Measurements from ENCODE around the gene TRUB1.

The TRUB1 gene

GRCh38 chr10:114914560-114914959 lies 23.4 kb upstream of the TRUB1 start:
- Mint-ChIP-seq H3K27me3 (ENCODE audit: low read depth) (peaks cover 2% of the 10 kb centered on the region), H3K4me1 (ENCODE audit: low read depth) (peaks cover 48% of the 10 kb centered on the region), H3K36me3 (ENCODE audit: low read depth) (peaks cover 1% of the 10 kb centered on the region), H3K4me3 (peak overlapping the region; percentile 59), H3K27ac (peak overlapping the region; percentile 84), H3K9me3 (peaks cover 2% of the 10 kb centered on the region)
- DNase-seq (ENCODE audit: low spot score), result no peak

GRCh38 chr10:114915294-114915693 lies 22.7 kb upstream of the TRUB1 start:
- H3K27me3 Mint-ChIP-seq (ENCODE audit: low read depth), result peaks cover 2% of the 10 kb centered on the region
- H3K27ac Mint-ChIP-seq, result peak overlapping the region; percentile 27
- no peak overlapping the region for H3K4me3 Mint-ChIP-seq
- H3K4me1 Mint-ChIP-seq (ENCODE audit: low read depth), result peaks cover 48% of the 10 kb centered on the region
- no peak for DNase-seq (ENCODE audit: low spot score)
- no peaks in the 10 kb centered on the region for H3K9me3 Mint-ChIP-seq
- peaks cover 1% of the 10 kb centered on the region for H3K36me3 Mint-ChIP-seq (ENCODE audit: low read depth)

- H3K36me3 Mint-ChIP-seq (ENCODE audit: low read depth), result peaks cover 1% of the 10 kb centered on the region
- peak overlapping the region; percentile 38 for H3K27ac Mint-ChIP-seq
- DNase-seq (ENCODE audit: low spot score), result no peak
- no peak overlapping the region for H3K4me3 Mint-ChIP-seq
- H3K27me3 Mint-ChIP-seq (ENCODE audit: low read depth), result peaks cover 2% of the 10 kb centered on the region
- H3K4me1 Mint-ChIP-seq (ENCODE audit: low read depth), result peaks cover 39% of the 10 kb centered on the region
- no peaks in the 10 kb centered on the region for H3K9me3 Mint-ChIP-seq
Measured at GRCh38 chr10:114916653-114917052, 21.3 kb upstream of the TRUB1 start.

GRCh38 chr10:114917459-114917858 lies 20.5 kb upstream of the TRUB1 start:
- peaks cover 1% of the 10 kb centered on the region for H3K36me3 Mint-ChIP-seq (ENCODE audit: low read depth)
- H3K4me1 Mint-ChIP-seq (ENCODE audit: low read depth), result peaks cover 32% of the 10 kb centered on the region
- H3K4me3 Mint-ChIP-seq, result no peak overlapping the region
- peaks cover 2% of the 10 kb centered on the region for H3K27me3 Mint-ChIP-seq (ENCODE audit: low read depth)
- no peaks in the 10 kb centered on the region for H3K9me3 Mint-ChIP-seq
- no peak overlapping the region for H3K27ac Mint-ChIP-seq
- no peak for DNase-seq (ENCODE audit: low spot score)

- no peak for DNase-seq (ENCODE audit: low spot score)
- Mint-ChIP-seq H3K27me3 (ENCODE audit: low read depth) (peaks cover 2% of the 10 kb centered on the region), H3K4me3 (no peak overlapping the region), H3K27ac (no peak overlapping the region), H3K9me3 (no peaks in the 10 kb centered on the region), H3K36me3 (ENCODE audit: low read depth) (peaks cover 1% of the 10 kb centered on the region), H3K4me1 (ENCODE audit: low read depth) (peaks cover 31% of the 10 kb centered on the region)
Measured at GRCh38 chr10:114917927-114918672, 19.9 kb upstream of the TRUB1 start.

DNA sequence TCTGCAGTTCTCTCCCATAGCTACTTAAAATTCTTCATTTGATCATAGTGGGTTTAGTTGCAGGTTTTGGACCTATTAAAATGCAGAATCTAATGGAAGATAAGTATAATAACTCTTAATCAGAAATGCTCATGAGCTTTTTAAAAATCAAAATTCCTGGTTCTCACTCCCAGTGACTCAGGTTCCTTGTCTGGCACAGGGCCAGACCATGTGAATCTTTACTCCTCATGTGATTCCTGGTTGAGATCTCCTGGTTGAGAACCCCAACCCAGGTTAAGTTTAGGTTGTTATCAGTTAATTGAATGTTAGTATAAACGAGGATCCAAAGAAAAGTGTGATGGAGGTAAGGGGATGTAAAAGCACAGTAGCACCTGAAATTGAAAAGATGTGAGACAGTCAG lies 17.5 kb upstream of the TRUB1 start:
- H3K4me1 Mint-ChIP-seq (ENCODE audit: low read depth), result peaks cover 15% of the 10 kb centered on the region
- no peak for DNase-seq (ENCODE audit: low spot score)
- H3K9me3 Mint-ChIP-seq, result no peaks in the 10 kb centered on the region
- no peak overlapping the region for H3K4me3 Mint-ChIP-seq
- H3K27me3 Mint-ChIP-seq (ENCODE audit: low read depth), result peaks cover 5% of the 10 kb centered on the region
- peaks cover 4% of the 10 kb centered on the region for H3K36me3 Mint-ChIP-seq (ENCODE audit: low read depth)
- no peak overlapping the region for H3K27ac Mint-ChIP-seq

- no peak for DNase-seq (ENCODE audit: low spot score)
- Mint-ChIP-seq H3K9me3 (no peaks in the 10 kb centered on the region), H3K4me3 (no peak overlapping the region), H3K4me1 (ENCODE audit: low read depth) (peaks cover 21% of the 10 kb centered on the region), H3K36me3 (ENCODE audit: low read depth) (peaks cover 3% of the 10 kb centered on the region), H3K27ac (no peak overlapping the region), H3K27me3 (ENCODE audit: low read depth) (peaks cover 5% of the 10 kb centered on the region)
Measured at GRCh38 chr10:114922003-114922402, 16.0 kb upstream of the TRUB1 start.

DNA sequence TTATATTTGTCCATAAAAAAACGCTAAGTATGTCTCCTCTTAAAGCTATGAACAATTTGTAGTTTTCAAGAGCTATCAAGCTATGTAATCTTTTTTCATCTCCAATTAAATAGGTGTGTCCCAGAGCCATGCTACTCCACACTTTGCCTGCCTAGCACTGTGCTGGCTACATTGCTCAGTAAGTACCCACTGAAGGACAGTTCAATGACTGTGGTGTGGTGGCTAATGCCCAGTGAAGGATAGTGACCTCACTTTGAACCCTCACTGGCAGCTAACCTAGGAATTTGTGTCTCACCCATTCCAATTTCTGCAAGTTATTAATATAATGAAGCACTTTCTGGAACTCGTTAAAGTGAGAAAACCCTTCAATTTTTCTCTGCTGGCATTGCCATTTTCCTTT lies 14.4 kb upstream of the TRUB1 start:
- H3K4me3 Mint-ChIP-seq, result no peak overlapping the region
- no peak for DNase-seq (ENCODE audit: low spot score)
- peaks cover 3% of the 10 kb centered on the region for H3K36me3 Mint-ChIP-seq (ENCODE audit: low read depth)
- peaks cover 5% of the 10 kb centered on the region for H3K27me3 Mint-ChIP-seq (ENCODE audit: low read depth)
- H3K4me1 Mint-ChIP-seq (ENCODE audit: low read depth), result peaks cover 16% of the 10 kb centered on the region
- no peak overlapping the region for H3K27ac Mint-ChIP-seq
- H3K9me3 Mint-ChIP-seq, result no peaks in the 10 kb centered on the region

DNA sequence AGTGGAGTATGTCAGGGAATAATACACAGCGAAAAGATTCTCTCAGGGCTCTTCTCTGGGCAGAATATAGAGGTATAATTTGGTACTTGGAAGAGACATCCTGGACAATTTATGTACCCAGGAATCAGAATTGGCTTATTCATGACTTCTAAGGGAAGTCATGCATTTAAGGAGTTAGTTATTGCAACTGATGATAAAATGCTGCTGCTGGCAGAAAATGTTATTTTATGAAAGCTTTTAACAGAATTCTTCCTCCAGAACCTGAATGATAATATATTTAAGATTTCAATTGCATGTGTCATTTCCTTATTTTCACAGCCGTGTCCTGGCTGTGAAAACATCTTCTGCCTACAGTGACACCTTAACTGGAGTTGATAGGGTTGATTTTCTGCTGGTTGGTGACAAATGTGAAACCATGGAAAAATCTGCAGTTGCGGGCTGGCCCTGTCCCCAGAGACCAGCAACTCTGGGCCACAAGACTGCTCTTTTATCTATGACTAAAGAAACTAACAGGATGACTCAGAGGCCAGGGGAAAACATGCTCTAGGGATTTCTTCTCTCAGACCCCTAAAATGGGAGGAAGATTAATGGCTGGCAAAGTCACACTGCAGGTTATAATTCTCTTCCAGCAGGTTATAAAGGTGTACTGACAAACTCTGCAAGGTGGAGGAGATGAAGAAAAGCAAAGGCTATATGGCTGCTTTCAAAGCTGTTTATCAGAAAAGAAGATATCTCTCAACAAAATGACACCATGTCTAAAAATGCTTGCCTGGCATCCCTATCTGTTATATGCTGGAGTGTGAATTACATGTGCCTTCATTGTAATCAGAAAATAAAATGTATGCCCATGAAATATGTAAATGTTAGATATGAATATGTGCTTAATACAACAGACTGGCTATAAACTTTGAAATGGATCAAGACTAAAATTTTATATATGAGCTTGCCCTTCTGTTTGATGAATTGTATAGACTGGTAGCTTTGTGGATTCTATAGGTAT lies 12.1 kb upstream of the TRUB1 start:
- DNase-seq (ENCODE audit: low spot score), result peak; percentile 74
- H3K4me1 Mint-ChIP-seq (ENCODE audit: low read depth), result peaks cover 12% of the 10 kb centered on the region
- H3K36me3 Mint-ChIP-seq (ENCODE audit: low read depth), result peaks cover 4% of the 10 kb centered on the region
- H3K4me3 Mint-ChIP-seq, result peak overlapping the region; percentile 5
- H3K27me3 Mint-ChIP-seq (ENCODE audit: low read depth), result peaks cover 3% of the 10 kb centered on the region
- H3K9me3 Mint-ChIP-seq, result peaks cover 1% of the 10 kb centered on the region
- peak overlapping the region; percentile 23 for H3K27ac Mint-ChIP-seq

DNA sequence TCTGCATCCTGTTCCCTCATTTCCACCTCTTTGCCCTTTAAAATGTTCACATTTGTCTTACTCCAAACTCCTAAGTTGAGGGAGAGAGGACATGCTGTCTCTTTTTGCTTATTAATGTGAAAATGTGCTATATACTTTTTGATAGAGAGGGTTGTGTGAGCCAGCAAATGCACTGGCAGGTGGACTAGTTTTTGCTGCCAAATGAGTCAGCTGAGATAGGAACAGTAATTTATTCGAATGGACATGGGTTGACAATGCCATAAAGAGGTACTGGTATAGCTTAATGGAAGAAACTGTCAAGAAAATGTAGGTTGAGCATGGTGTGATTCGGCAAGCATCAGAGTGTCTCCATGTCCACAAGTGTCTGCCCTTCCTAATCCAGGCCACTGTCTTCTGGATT lies 9.2 kb upstream of the TRUB1 start:
- Mint-ChIP-seq H3K27ac (no peak overlapping the region), H3K9me3 (peaks cover 11% of the 10 kb centered on the region), H3K4me1 (ENCODE audit: low read depth) (peaks cover 13% of the 10 kb centered on the region), H3K27me3 (ENCODE audit: low read depth) (peaks cover 2% of the 10 kb centered on the region), H3K4me3 (no peak overlapping the region), H3K36me3 (ENCODE audit: low read depth) (peaks cover 5% of the 10 kb centered on the region)
- DNase-seq (ENCODE audit: low spot score), result no peak

DNA sequence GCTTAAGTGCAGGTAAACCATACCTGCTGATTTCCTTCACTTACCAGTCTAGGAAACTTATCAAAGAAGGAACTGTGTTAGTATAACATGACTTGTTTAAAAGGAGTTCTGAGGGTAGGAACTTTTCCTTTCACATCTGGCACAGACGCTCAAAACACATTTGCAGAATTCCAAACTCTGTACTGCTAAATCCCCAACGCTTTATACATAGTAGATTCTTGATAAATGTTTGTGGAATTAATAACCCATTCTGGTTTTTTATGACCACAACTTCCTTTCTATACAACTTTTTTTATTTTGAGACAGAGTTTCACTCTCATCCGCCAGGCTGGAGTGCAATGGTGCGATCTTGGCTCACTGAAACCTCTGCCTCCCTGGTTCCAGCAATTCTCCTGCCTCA lies 7.7 kb upstream of the TRUB1 start:
- Mint-ChIP-seq H3K9me3 (peaks cover 11% of the 10 kb centered on the region), H3K4me1 (ENCODE audit: low read depth) (peaks cover 10% of the 10 kb centered on the region), H3K4me3 (no peak overlapping the region), H3K27ac (no peak overlapping the region), H3K36me3 (ENCODE audit: low read depth) (peaks cover 3% of the 10 kb centered on the region), H3K27me3 (ENCODE audit: low read depth) (no peaks in the 10 kb centered on the region)
- DNase-seq (ENCODE audit: low spot score), result no peak

GRCh38 chr10:114931072-114931679 lies 6.8 kb upstream of the TRUB1 start:
- Mint-ChIP-seq H3K36me3 (ENCODE audit: low read depth) (peaks cover 3% of the 10 kb centered on the region), H3K9me3 (peaks cover 11% of the 10 kb centered on the region), H3K27me3 (ENCODE audit: low read depth) (no peaks in the 10 kb centered on the region), H3K4me1 (ENCODE audit: low read depth) (peaks cover 2% of the 10 kb centered on the region), H3K27ac (no peak overlapping the region), H3K4me3 (no peak overlapping the region)
- DNase-seq (ENCODE audit: low spot score), result no peak

- H3K27me3 Mint-ChIP-seq (ENCODE audit: low read depth), result no peaks in the 10 kb centered on the region
- no peak for DNase-seq (ENCODE audit: low spot score)
- peaks cover 3% of the 10 kb centered on the region for H3K36me3 Mint-ChIP-seq (ENCODE audit: low read depth)
- no peak overlapping the region for H3K27ac Mint-ChIP-seq
- H3K4me1 Mint-ChIP-seq (ENCODE audit: low read depth), result peaks cover 3% of the 10 kb centered on the region
- no peak overlapping the region for H3K4me3 Mint-ChIP-seq
- H3K9me3 Mint-ChIP-seq, result peaks cover 11% of the 10 kb centered on the region
Measured at GRCh38 chr10:114932225-114932624, 5.8 kb upstream of the TRUB1 start.

GRCh38 chr10:114932945-114933344 lies 5.0 kb upstream of the TRUB1 start:
- no peak overlapping the region for H3K4me3 Mint-ChIP-seq
- no peak for DNase-seq (ENCODE audit: low spot score)

More at GRCh38 chr10:114932945-114933344, 5.0 kb upstream of the TRUB1 start:
- no peak overlapping the region for H3K27ac Mint-ChIP-seq
- H3K9me3 Mint-ChIP-seq, result peaks cover 11% of the 10 kb centered on the region
- peaks cover 4% of the 10 kb centered on the region for H3K4me1 Mint-ChIP-seq (ENCODE audit: low read depth)
- H3K27me3 Mint-ChIP-seq (ENCODE audit: low read depth), result no peaks in the 10 kb centered on the region
- peaks cover 3% of the 10 kb centered on the region for H3K36me3 Mint-ChIP-seq (ENCODE audit: low read depth)
